K562 (cell line): ENCODE measurements around the gene EPM2A. TPM values are rescaled to one million over a fixed set of nuclear protein-coding genes. Genes with fewer than 3 reads are reported as not detected.

ENCODE experiments used
- ATAC-seq: fragments of 200-7000 bp; cut with Tn5 transposase; 3 replicates; pipeline ENCODE4 v1.9.1; 2020; ENCODE audit warnings: moderate library complexity
- BruUV-seq: library from RNA; stranded (reverse); fragments of 400-500 nt; replicated peaks from 2 replicates; lab custom pipeline; 2021; lab: Mats Ljungman, UMichigan
- CTCF ChIA-PET: fragments of 300-600 bp; formaldehyde crosslinking; extraction: SDS; loops from one replicate; lab custom pipeline; 2021; ENCODE audit warnings: low intra/inter-chr PET ratio; lab: Yijun Ruan, JAX
- POLR2A ChIA-PET: fragments of 300-600, 350-650 bp; sonication (Branson Sonifier 250); formaldehyde crosslinking; extraction: SDS; loops from one replicate; lab custom pipeline; 2021; ENCODE audit warnings: antibody characterized with exemption, inconsistent platforms; lab: Yijun Ruan, JAX
- DNase-seq, 4 experiments: peaks; one replicate each; pipeline versions ENCODE4 v3.0.0 to v3.0.0-alpha.2; 2011 to 2018; ENCODE audit warnings: low spot score in 3 of 4, mixed read lengths in 3 of 4; ENCODE audit errors: extremely low read depth in 1 of 4
- FAIRE-seq: peaks from 2 replicates; lab custom pipeline; 2011; peaks lifted over from hg19 to GRCh38; lab: Jason Lieb, UNC
- H2AFZ ChIP-seq: 2 replicates; pipeline ENCODE4 v1.6.0; 2011; ENCODE audit warnings: low read depth, low read length, control low read depth, inconsistent platforms
- H3K27ac ChIP-seq: fragments of 200-600 bp; 3 replicates; pipeline ENCODE4 v1.8.0; 2011; ENCODE audit warnings: low read depth, mild to moderate bottlenecking, control low read depth, inconsistent platforms, low read length, moderate library complexity, mixed read lengths; ENCODE audit errors: extremely low read depth
- H3K27me3 ChIP-seq, 2 experiments: fragments of 300-600 bp in 1 of 2; 2 replicates in 1 of 2; 3 replicates in 1 of 2; pipeline versions ENCODE4 v1.6.0 to v1.8.0; 2011; ENCODE audit warnings: inconsistent platforms in 2 of 2, low read length in 2 of 2, mild to moderate bottlenecking in 1 of 2, mixed read lengths in 1 of 2, moderate library complexity in 1 of 2; ENCODE audit not compliant: control insufficient read depth in 2 of 2, insufficient read depth in 2 of 2
- H3K36me3 ChIP-seq: fragments of 300-600 bp; 3 replicates; pipeline ENCODE4 v1.8.0; 2011; ENCODE audit warnings: mild to moderate bottlenecking, low read length, inconsistent platforms; ENCODE audit not compliant: control insufficient read depth, insufficient read depth
- H3K4me1 ChIP-seq, 2 experiments: fragments of 200-600 bp in 1 of 2; replicated peaks in 1 of 2; 2 replicates in 1 of 2; 3 replicates in 1 of 2; pipeline versions ENCODE4 v1.5.1 to v1.8.0; 2011; ENCODE audit warnings: inconsistent platforms in 2 of 2, low read length in 2 of 2, mild to moderate bottlenecking in 1 of 2, mixed read lengths in 1 of 2, moderate library complexity in 1 of 2; ENCODE audit not compliant: control insufficient read depth in 2 of 2, insufficient read depth in 2 of 2
- H3K4me2 ChIP-seq: 2 replicates; pipeline ENCODE4 v1.6.1; 2011; ENCODE audit warnings: low read length, control low read depth, inconsistent platforms, mixed read lengths; ENCODE audit not compliant: insufficient read depth
- H3K4me3 ChIP-seq: fragments of 200-600 bp; sonication (generic), shearing (Covaris generic); 2 replicates; pipeline ENCODE4 v1.5.1; 2016; ENCODE audit warnings: control low read depth, inconsistent platforms
- H3K79me2 ChIP-seq: fragments of 200-600 bp; 3 replicates; pipeline ENCODE4 v1.8.0; 2011; ENCODE audit warnings: low read length, inconsistent platforms; ENCODE audit not compliant: control insufficient read depth, insufficient read depth
- H3K9ac ChIP-seq, 2 experiments: 2 replicates each; pipeline versions ENCODE4 v1.6.0 to v1.6.1; 2011; ENCODE audit warnings: low read depth in 2 of 2, low read length in 2 of 2, control low read depth in 1 of 2, inconsistent platforms in 1 of 2, mild to moderate bottlenecking in 1 of 2, mixed read lengths in 1 of 2; ENCODE audit not compliant: insufficient read depth in 1 of 2
- H3K9me1 ChIP-seq: one replicate; pipeline ENCODE4 v1.6.0; 2011; ENCODE audit warnings: inconsistent platforms, mild to moderate bottlenecking, low read length, moderate library complexity; ENCODE audit not compliant: control insufficient read depth, insufficient read depth
- H3K9me3 ChIP-seq: replicated peaks from 2 replicates; pipeline ENCODE4 v1.5.1; 2011; ENCODE audit warnings: low read depth, low read length, inconsistent platforms; ENCODE audit not compliant: control insufficient read depth, insufficient read depth
- H4K20me1 ChIP-seq: replicated peaks from 2 replicates; pipeline ENCODE4 v1.6.1; 2011; ENCODE audit warnings: low read length, inconsistent platforms, mixed read lengths; ENCODE audit not compliant: control insufficient read depth, insufficient read depth
- ARHGAP35 ChIP-seq: fragments of 450-650 bp; IDR thresholded peaks from 2 replicates; pipeline ENCODE4 v1.6.1; 2018; ENCODE audit not compliant: partially characterized antibody
- DNMT1 ChIP-seq: fragments of 450-650 bp; IDR thresholded peaks from 2 replicates; pipeline ENCODE4 v1.6.1; 2016; ENCODE audit warnings: antibody characterized with exemption, mild to moderate bottlenecking
- GATA2 ChIP-seq: sonication (generic); formaldehyde crosslinking; IDR thresholded peaks from 2 replicates; pipeline ENCODE4 v1.4.0; 2020; ENCODE audit warnings: mild to moderate bottlenecking, missing genetic modification reagents
- HLTF ChIP-seq: fragments of 450-650 bp; IDR thresholded peaks from 2 replicates; pipeline ENCODE4 v1.6.1; 2016
- ILK ChIP-seq: fragments of 450-650 bp; IDR thresholded peaks from 2 replicates; pipeline ENCODE4 v1.6.1; 2016; ENCODE audit warnings: missing genetic modification characterization, low read depth, mild to moderate bottlenecking, missing compliant biosample characterization, moderate library complexity, borderline replicate concordance
- LEF1 ChIP-seq: fragments of 450-650 bp; IDR thresholded peaks from 2 replicates; pipeline ENCODE4 v1.6.1; 2016; ENCODE audit warnings: mild to moderate bottlenecking
- MXI1 ChIP-seq: IDR thresholded peaks from 2 replicates; pipeline ENCODE4 v1.6.1; 2011; ENCODE audit warnings: low read depth, mild to moderate bottlenecking, improper control_type of control experiment, low read length
- RNF2 ChIP-seq: sonication (generic); IDR thresholded peaks from 2 replicates; pipeline ENCODE4 v1.6.1; 2016
- RNF219 ChIP-seq: fragments of 250-450 bp; sonication (Bioruptor Pico); IDR thresholded peaks from 2 replicates; pipeline ENCODE4 v1.5.0; 2022; ENCODE audit warnings: mild to moderate bottlenecking
- TAF1 ChIP-seq: IDR thresholded peaks from 2 replicates; pipeline ENCODE4 v1.6.1; 2011; ENCODE audit warnings: mild to moderate bottlenecking, low read length, moderate library complexity; ENCODE audit not compliant: insufficient read depth, control insufficient read depth, severe bottlenecking; ENCODE audit errors: extremely low read depth
- THAP7 ChIP-seq: fragments of 250-450 bp; sonication (Bioruptor Pico); IDR thresholded peaks from 2 replicates; pipeline ENCODE4 v1.5.0; 2021
- THRB ChIP-seq: fragments of 450-650 bp; formaldehyde crosslinking; conservative IDR thresholded peaks from 2 replicates; pipeline ENCODE4 v1.4.0; 2022; ENCODE audit warnings: mild to moderate bottlenecking, missing genetic modification characterization
- ZNF444 ChIP-seq: fragments of 250-450 bp; sonication (Bioruptor Pico); IDR thresholded peaks from 2 replicates; pipeline ENCODE4 v1.4.0; 2020; ENCODE audit warnings: mild to moderate bottlenecking, moderate library complexity
- WGBS: fragments of 100-300 bp; shearing (Covaris generic); methylation state at CpG from one replicate; pipeline ENCODE4 v1.1.6; 2016; ENCODE audit warnings: low coverage, mixed read lengths; ENCODE audit not compliant: insufficient coverage; ENCODE audit errors: missing lambda C conversion rate; 5-methylcytosine and 5-hydroxymethylcytosine counted together
- in situ Hi-C: fragments of 300-500 bp; cut with MboI; formaldehyde crosslinking; loops from 4 replicates; pipeline ENCODE4 v1.15.0; 2018; ENCODE audit warnings: inconsistent platforms, mixed read lengths
- intact Hi-C: fragments of 100-400 bp; cut with micrococcal nuclease; formaldehyde crosslinking; loops from 2 replicates; pipeline ENCODE4 v1.14.2; 2022
- polyA plus RNA-seq, 8 experiments: library from polyadenylated mRNA; depleted of rRNA in 4 of 8; stranded (reverse) in 5 of 8; unstranded in 3 of 8; fragments of >200 nt; fragmentation: Nextera tagmentation in 2 of 8; fragmentation: Illumina TruSeq in 1 of 8; extraction: Ambion mirVana in 2 of 8; extraction: Trizol in 1 of 8; gene quantifications; 2 replicates each; pipeline versions ENCODE4 v1.2.1 to v1.2.3, GENCODE V29; 2011 to 2014; ENCODE audit warnings: inconsistent platforms in 1 of 8, missing spikeins in 1 of 8
- total RNA-seq, 7 experiments: library from RNA; depleted of rRNA in 6 of 7; stranded (reverse); fragments of >200 nt in 6 of 7; fragmentation: Illumina TruSeq in 2 of 7; extraction: Trizol in 2 of 7; gene quantifications; 2 replicates each; pipeline versions ENCODE4 v1.2.1 to v1.2.3, GENCODE V29; 2011 to 2021; ENCODE audit warnings: low replicate concordance in 1 of 7

Gene EPM2A
- total and polyA plus RNA-seq, 9 of the 15 experiments (the other 6 are each of a cell fraction or from before 2014, with no cell fraction given), result 0.35 to 5.3 (median 2.5) TPM

- Histone ChIP-seq H3K9me3 (no peaks in the 10 kb centered on the region), H3K27me3 (no peaks in the 10 kb centered on the region), H3K27ac (no peak overlapping the region), H3K9me1 (no peaks in the 10 kb centered on the region), H3K79me2 (no peaks in the 10 kb centered on the region), H3K9ac (no peak overlapping the region), H4K20me1 (no peaks in the 10 kb centered on the region), H2AFZ (no peak overlapping the region), H3K36me3 (no peaks in the 10 kb centered on the region), H3K4me2 (no peak overlapping the region), H3K4me3 (no peak overlapping the region), H3K4me1 (no peaks in the 10 kb centered on the region)
- TF ChIP-seq THRB (CRISPR knock-in tag) (no peak), HLTF (no peak)
- CTCF ChIA-PET, result no interaction called here
- BruUV-seq, result no TSS peak
- POLR2A ChIA-PET, result no interaction called here
- WGBS, result 4% methylated on average over 4 of the region's 4 CpGs
- intact Hi-C loops, result no loop called here
- no peak for ATAC-seq
- in situ Hi-C loops, result no loop called here
- FAIRE-seq, result no peak
- DNase-seq, result no peak
Measured at GRCh38 chr6:145694083-145694737, 41.1 kb downstream of the EPM2A start.

GRCh38 chr6:145690969-145691368 lies 44.4 kb downstream of the EPM2A start:
- no TSS peak for BruUV-seq
- WGBS, result 17% methylated on average over 2 of the region's 2 CpGs
- Histone ChIP-seq H3K79me2 (no peaks in the 10 kb centered on the region), H3K9me3 (no peaks in the 10 kb centered on the region), H3K4me1 (no peaks in the 10 kb centered on the region), H3K4me2 (no peak overlapping the region), H3K9me1 (no peaks in the 10 kb centered on the region), H4K20me1 (no peaks in the 10 kb centered on the region), H3K27ac (no peak overlapping the region), H3K36me3 (no peaks in the 10 kb centered on the region), H3K9ac (no peak overlapping the region), H3K4me3 (no peak overlapping the region), H2AFZ (no peak overlapping the region), H3K27me3 (no peaks in the 10 kb centered on the region)
- ChIA-PET POLR2A (no interaction called here), CTCF (no interaction called here)
- intact Hi-C loops, result no loop called here
- no peak for DNase-seq
- in situ Hi-C loops, result no loop called here
- FAIRE-seq, result no peak
- no peak for ATAC-seq
- TF ChIP-seq RNF219 (CRISPR knock-in tag), result no peak
- no peak for TF ChIP-seq MXI1
- no peak for TF ChIP-seq ILK (tag)
- TF ChIP-seq DNMT1, result no peak
- no peak for TF ChIP-seq TAF1
- no peak for TF ChIP-seq ZNF444 (CRISPR knock-in tag)
- TF ChIP-seq LEF1, result no peak
- TF ChIP-seq THAP7 (CRISPR knock-in tag), result no peak
- TF ChIP-seq GATA2 (CRISPR knock-in tag), result no peak
- no peak for TF ChIP-seq ARHGAP35
- TF ChIP-seq RNF2, result no peak
